Measurements from ENCODE around the gene DGKI. TPM values are rescaled to one million over a fixed set of nuclear protein-coding genes. Genes with fewer than 3 reads are reported as not detected.

The DGKI gene
- total and polyA plus RNA-seq, 9 of the 15 experiments (the other 6 are each of a cell fraction or from before 2014, with no cell fraction given), result 0.11 to 0.54 (median 0.15) TPM; not detected in 5

DNA sequence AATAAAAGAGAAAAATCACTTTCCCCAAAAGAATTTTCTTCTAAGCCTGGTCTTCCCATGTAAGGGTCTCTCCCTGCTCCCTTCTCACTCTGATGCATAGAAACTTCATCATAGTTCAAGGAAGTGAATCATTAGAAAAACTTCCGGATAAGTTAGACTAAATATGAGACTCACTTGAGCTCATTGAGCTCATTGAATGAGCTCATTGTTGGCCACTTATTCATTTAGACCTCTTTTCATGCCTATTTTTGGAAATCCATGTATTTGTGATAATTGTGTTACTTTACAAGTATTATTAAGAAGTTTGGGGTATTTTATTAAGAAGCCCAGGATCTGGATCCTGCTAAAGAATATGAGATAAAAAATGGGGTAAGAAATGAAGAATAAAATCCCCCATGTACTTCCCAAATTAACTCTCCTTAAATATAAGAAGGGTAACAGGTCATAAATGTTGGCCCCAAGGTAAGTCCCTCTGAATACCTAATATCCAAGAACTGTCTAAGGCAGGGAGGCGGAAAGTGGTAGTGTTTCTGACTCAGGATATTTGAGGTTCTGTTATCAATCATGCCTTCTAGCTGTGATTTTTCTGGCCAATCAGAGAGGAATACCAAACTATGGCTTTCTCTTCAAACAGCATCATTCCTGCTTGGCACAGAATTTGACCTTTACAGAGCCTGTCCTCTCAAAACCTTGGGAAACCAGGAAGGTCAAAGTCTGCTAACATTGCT, 266.7 kb downstream of the DGKI start:
- Histone ChIP-seq H3K4me2 (ENCODE audit: insufficient read depth, low read length) (no peak overlapping the region), H3K9me1 (ENCODE audit: control insufficient read depth, insufficient read depth, low read length) (no peaks in the 10 kb centered on the region), H3K27ac (ENCODE audit: extremely low read depth, low read depth, low read length) (no peak overlapping the region), H3K9me3 (replicated peaks; ENCODE audit: control insufficient read depth, insufficient read depth, low read depth, low read length) (no peaks in the 10 kb centered on the region), H3K9ac (ENCODE audit: insufficient read depth in 1 of 2, low read depth in 2 of 2, low read length in 2 of 2) (no peak overlapping the region), H3K79me2 (ENCODE audit: control insufficient read depth, insufficient read depth, low read length) (no peaks in the 10 kb centered on the region), H3K36me3 (ENCODE audit: control insufficient read depth, insufficient read depth, low read length) (no peaks in the 10 kb centered on the region), H3K4me1 (replicated peaks in 1 of 2; ENCODE audit: control insufficient read depth in 2 of 2, insufficient read depth in 2 of 2, low read length in 2 of 2) (no peaks in the 10 kb centered on the region), H2AFZ (ENCODE audit: low read depth, low read length) (no peak overlapping the region), H3K4me3 (no peak overlapping the region), H3K27me3 (ENCODE audit: control insufficient read depth in 2 of 2, insufficient read depth in 2 of 2, low read length in 2 of 2) (no peaks in the 10 kb centered on the region), H4K20me1 (replicated peaks; ENCODE audit: control insufficient read depth, insufficient read depth, low read length) (no peaks in the 10 kb centered on the region)
- CTCF ChIA-PET (ENCODE audit: low intra/inter-chr PET ratio), result no interaction called here
- FAIRE-seq (no peak), ATAC-seq (no peak), DNase-seq (ENCODE audit: extremely low read depth in 1 of 4, low spot score in 3 of 4) (no peak)
- 4% methylated on average over 2 of the region's 2 CpGs for WGBS (ENCODE audit: insufficient coverage, low coverage, missing lambda C conversion rate)
- POLR2A ChIA-PET, result no interaction called here
- in situ Hi-C loops (cut with MboI), result no loop called here
- BruUV-seq (replicated peaks), result no TSS peak
- intact Hi-C loops (cut with micrococcal nuclease), result no loop called here
- TF ChIP-seq, protein P1, sequence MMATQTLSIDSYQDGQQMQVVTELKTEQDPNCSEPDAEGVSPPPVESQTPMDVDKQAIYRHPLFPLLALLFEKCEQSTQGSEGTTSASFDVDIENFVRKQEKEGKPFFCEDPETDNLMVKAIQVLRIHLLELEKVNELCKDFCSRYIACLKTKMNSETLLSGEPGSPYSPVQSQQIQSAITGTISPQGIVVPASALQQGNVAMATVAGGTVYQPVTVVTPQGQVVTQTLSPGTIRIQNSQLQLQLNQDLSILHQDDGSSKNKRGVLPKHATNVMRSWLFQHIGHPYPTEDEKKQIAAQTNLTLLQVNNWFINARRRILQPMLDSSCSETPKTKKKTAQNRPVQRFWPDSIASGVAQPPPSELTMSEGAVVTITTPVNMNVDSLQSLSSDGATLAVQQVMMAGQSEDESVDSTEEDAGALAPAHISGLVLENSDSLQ (IDR thresholded peaks at IDR 0.05), result no peak
- TF ChIP-seq L3MBTL2 (IDR thresholded peaks at IDR 0.05) (no peak), PHF8 (IDR thresholded peaks at IDR 0.05; ENCODE audit: borderline replicate concordance, low read length) (no peak), NR3C1 (CRISPR knock-in tag; IDR thresholded peaks at IDR 0.05) (no peak), HDAC2 (IDR thresholded peaks at IDR 0.05) (no peak), ZNF766 (CRISPR knock-in tag; conservative IDR thresholded peaks at IDR 0.05) (no peak), SP2 (IDR thresholded peaks at IDR 0.05; ENCODE audit: extremely low read depth, low read depth, low read length, poor library complexity, severe bottlenecking) (no peak), FOSL1 (tag; conservative IDR thresholded peaks at IDR 0.05) (no peak), TGIF2 (CRISPR knock-in tag; IDR thresholded peaks at IDR 0.05) (no peak), MIER1 (IDR thresholded peaks at IDR 0.05; ENCODE audit: low read depth) (no peak), ZNF316 (IDR thresholded peaks at IDR 0.05) (no peak), ZNF780A (CRISPR knock-in tag; IDR thresholded peaks at IDR 0.05) (no peak), ZNF253 (CRISPR knock-in tag; conservative IDR thresholded peaks at IDR 0.05) (no peak), ZNF695 (CRISPR knock-in tag; IDR thresholded peaks at IDR 0.05) (no peak)
- TF ChIP-seq, protein P2, sequence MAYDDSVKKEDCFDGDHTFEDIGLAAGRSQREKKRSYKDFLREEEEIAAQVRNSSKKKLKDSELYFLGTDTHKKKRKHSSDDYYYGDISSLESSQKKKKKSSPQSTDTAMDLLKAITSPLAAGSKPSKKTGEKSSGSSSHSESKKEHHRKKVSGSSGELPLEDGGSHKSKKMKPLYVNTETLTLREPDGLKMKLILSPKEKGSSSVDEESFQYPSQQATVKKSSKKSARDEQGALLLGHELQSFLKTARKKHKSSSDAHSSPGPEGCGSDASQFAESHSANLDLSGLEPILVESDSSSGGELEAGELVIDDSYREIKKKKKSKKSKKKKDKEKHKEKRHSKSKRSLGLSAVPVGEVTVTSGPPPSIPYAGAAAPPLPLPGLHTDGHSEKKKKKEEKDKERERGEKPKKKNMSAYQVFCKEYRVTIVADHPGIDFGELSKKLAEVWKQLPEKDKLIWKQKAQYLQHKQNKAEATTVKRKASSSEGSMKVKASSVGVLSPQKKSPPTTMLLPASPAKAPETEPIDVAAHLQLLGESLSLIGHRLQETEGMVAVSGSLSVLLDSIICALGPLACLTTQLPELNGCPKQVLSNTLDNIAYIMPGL (CRISPR knock-in tag; IDR thresholded peaks at IDR 0.05), result no peak
- TF ChIP-seq, protein P3, sequence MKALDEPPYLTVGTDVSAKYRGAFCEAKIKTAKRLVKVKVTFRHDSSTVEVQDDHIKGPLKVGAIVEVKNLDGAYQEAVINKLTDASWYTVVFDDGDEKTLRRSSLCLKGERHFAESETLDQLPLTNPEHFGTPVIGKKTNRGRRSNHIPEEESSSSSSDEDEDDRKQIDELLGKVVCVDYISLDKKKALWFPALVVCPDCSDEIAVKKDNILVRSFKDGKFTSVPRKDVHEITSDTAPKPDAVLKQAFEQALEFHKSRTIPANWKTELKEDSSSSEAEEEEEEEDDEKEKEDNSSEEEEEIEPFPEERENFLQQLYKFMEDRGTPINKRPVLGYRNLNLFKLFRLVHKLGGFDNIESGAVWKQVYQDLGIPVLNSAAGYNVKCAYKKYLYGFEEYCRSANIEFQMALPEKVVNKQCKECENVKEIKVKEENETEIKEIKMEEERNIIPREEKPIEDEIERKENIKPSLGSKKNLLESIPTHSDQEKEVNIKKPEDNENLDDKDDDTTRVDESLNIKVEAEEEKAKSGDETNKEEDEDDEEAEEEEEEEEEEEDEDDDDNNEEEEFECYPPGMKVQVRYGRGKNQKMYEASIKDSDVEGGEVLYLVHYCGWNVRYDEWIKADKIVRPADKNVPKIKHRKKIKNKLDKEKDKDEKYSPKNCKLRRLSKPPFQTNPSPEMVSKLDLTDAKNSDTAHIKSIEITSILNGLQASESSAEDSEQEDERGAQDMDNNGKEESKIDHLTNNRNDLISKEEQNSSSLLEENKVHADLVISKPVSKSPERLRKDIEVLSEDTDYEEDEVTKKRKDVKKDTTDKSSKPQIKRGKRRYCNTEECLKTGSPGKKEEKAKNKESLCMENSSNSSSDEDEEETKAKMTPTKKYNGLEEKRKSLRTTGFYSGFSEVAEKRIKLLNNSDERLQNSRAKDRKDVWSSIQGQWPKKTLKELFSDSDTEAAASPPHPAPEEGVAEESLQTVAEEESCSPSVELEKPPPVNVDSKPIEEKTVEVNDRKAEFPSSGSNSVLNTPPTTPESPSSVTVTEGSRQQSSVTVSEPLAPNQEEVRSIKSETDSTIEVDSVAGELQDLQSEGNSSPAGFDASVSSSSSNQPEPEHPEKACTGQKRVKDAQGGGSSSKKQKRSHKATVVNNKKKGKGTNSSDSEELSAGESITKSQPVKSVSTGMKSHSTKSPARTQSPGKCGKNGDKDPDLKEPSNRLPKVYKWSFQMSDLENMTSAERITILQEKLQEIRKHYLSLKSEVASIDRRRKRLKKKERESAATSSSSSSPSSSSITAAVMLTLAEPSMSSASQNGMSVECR (CRISPR knock-in tag; IDR thresholded peaks at IDR 0.05), result no peak
